Heart left ventricle (tissue), 16 donors: ENCODE results near the gene MRAP. TPM values are rescaled to one million over a fixed set of nuclear protein-coding genes. Genes with fewer than 3 reads are reported as not detected.
"Not testable (repeated sequence)": the region's sequence is repeated elsewhere in the genome, so short reads cannot be mapped to it uniquely, and the experiment has no call there.

Source experiments
- ATAC-seq, 4 donors: fragments of 200-7000 bp; cut with Tn5 transposase; one replicate each; pipeline ENCODE4 v1.9.1; 2020 to 2022; ENCODE audit warnings: moderate library complexity in 4 of 4, mild to moderate bottlenecking in 3 of 4, moderate number of reproducible peaks in 1 of 4
- DNase-seq, 5 donors: peaks; one replicate each; pipeline ENCODE4 v3.0.0-alpha.2; 2020
- H3K27ac ChIP-seq, 12 donors: fragments of 200-600 bp; sonication (generic) in 4 of 12; one replicate each; pipeline versions ENCODE4 v1.5.0 to v1.8.0; 2016 to 2022; ENCODE audit warnings: mild to moderate bottlenecking in 2 of 12
- H3K27me3 ChIP-seq, 9 donors: fragments of 200-600 bp; sonication (generic) in 2 of 9; one replicate each; pipeline versions ENCODE4 v1.5.1 to v1.8.0; 2016 to 2022; ENCODE audit warnings: mild to moderate bottlenecking in 3 of 9
- H3K36me3 ChIP-seq, 9 donors: fragments of 200-600 bp; sonication (generic) in 2 of 9; one replicate each; pipeline versions ENCODE4 v1.5.0 to v1.8.0; 2018 to 2022; ENCODE audit warnings: mild to moderate bottlenecking in 2 of 9
- H3K4me1 ChIP-seq, 12 donors: fragments of 200-600 bp; sonication (generic) in 4 of 12; one replicate each; pipeline versions ENCODE4 v1.5.0 to v1.8.0; 2016 to 2022; ENCODE audit warnings: mild to moderate bottlenecking in 3 of 12
- H3K4me3 ChIP-seq, 12 donors: fragments of 200-600 bp; sonication (generic) in 4 of 12; one replicate each; pipeline versions ENCODE4 v1.5.0 to v1.8.0; 2017 to 2022; ENCODE audit warnings: mild to moderate bottlenecking in 9 of 12, moderate library complexity in 4 of 12
- H3K9me3 ChIP-seq, 12 donors: fragments of 200-600 bp; sonication (generic) in 4 of 12; one replicate each; pipeline versions ENCODE4 v1.5.0 to v1.8.0; 2016 to 2022; ENCODE audit warnings: mild to moderate bottlenecking in 1 of 12
- POLR2A ChIP-seq, 2 donors: fragments of 450-650 bp; IDR thresholded peaks; one replicate each; pipeline ENCODE4 v1.6.1; 2017; ENCODE audit warnings: antibody characterized with exemption in 2 of 2, mild to moderate bottlenecking in 2 of 2, moderate library complexity in 2 of 2
- WGBS, 4 donors: extraction: QIAGEN DNeasy Blood & Tissue Kit in 2 of 4; methylation state at CpG; one replicate each; pipeline versions ENCODE4 v1.1.5 to v1.1.7; 2013 to 2018; 5-methylcytosine and 5-hydroxymethylcytosine counted together
- intact Hi-C, 10 donors: fragments of 100-400 bp; cut with DNase I; formaldehyde crosslinking; loops; one replicate each; pipeline versions ENCODE4 v1.11.1 to v1.14.2; 2022
- polyA plus RNA-seq, 2 donors: library from polyadenylated mRNA; stranded (reverse); fragments of 200-250 nt; gene quantifications; one replicate each; pipeline ENCODE4 v1.2.3, GENCODE V29; 2013
- total RNA-seq, 9 donors: library from RNA; depleted of rRNA in 2 of 9; stranded (reverse); fragments of >200 nt in 2 of 9; fragmentation: NEBNext Ultra II Directional in 3 of 9; extraction: Animal tissue kit (Norgen Biotek cat#: 25700) in 3 of 9; gene quantifications; one replicate each; pipeline versions ENCODE4 v1.1.0 to v1.2.4, GENCODE V29; 2016 to 2023
- TF ChIP-seq, protein P1 (sequence below), 12 donors: fragments of 200-600 bp; sonication (generic) in 4 of 12; IDR thresholded peaks; one replicate each; pipeline versions ENCODE4 v1.5.0 to v1.8.0; 2018 to 2022; ENCODE audit warnings: antibody characterized with exemption in 12 of 12, mild to moderate bottlenecking in 5 of 12
- donor health status: ischemic (EF 13 %, LVEDD 7.1; RV severe dilation, severe dysfunction).
- donor health status: healthy with polysubstance abuse.
- donor health status: DM: no; HTN: yes; CAD: no.
- donor health status: DM: no; HTN: no; CAD: no.
- donor health status: ischemic (EF 25% LVEDD 6.9; RV normal size, moderate dysfunction).
- donor health status: ischemic (EF 25% LVEDD 5.7; RV mildly dilated, moderate dysfunction).
- donor health status: healthy.
- donor health status: DM: yes; HTN: yes; CAD: no.
- donor health status: ischemic (EF 35%, LVEDD 5.7; RV mildly dilated, moderate dysfunction).
- donor health status: nonischemic (EF 11% LVEDD 7.7; RV severe dilation, severe dysfunction).
- donor health status: DM: yes; HTN: yes; CAD: no.
- donor health status: PGD.
- donor health status: ischemic (EF 29% LVEDD 5.4; RV normal size, mild dysfunction).
- donor health status: nonischemic (EF 23%, LVEDD 6.1; RV moderate dilation, normal function).

Gene MRAP
- total and polyA plus RNA-seq, 11 donors, result 0.57 to 6.5 (median 1.5) TPM; not detected in 5

DNA sequence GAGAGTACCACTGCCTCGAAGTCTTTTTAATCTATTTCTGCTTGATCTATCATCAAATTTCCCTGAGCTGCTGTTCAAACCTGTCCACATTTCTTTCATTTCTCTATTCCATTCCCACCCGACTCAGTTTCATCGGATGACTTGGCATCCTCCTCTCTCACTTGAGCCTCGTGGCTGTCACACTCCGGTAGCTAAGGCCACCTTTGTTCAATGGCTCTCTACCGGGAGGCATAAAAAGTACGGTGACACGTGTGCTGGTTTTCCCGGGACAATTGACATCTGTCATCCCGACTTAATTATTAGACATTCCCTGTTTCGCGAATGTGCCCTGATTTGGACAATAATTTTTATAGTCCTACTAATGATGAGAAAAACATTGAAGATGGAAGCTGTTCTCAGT lies 42.4 kb upstream of the MRAP start:
- Histone ChIP-seq H3K27ac (peak overlapping the region in 6 of 12 donors; percentile 3 to 49 (median 34)), H3K4me1 (peaks cover 0 to 35% (median 14%) of the 10 kb centered on the region in 12 donors), H3K9me3 (peaks cover 0 to under 1% (median 0%) of the 10 kb centered on the region in 12 donors), H3K27me3 (no peaks in the 10 kb centered on the region), H3K4me3 (no peak overlapping the region), H3K36me3 (no peaks in the 10 kb centered on the region)
- TF ChIP-seq POLR2A (IDR thresholded peaks at IDR 0.05), result no peak
- TF ChIP-seq, protein P1, sequence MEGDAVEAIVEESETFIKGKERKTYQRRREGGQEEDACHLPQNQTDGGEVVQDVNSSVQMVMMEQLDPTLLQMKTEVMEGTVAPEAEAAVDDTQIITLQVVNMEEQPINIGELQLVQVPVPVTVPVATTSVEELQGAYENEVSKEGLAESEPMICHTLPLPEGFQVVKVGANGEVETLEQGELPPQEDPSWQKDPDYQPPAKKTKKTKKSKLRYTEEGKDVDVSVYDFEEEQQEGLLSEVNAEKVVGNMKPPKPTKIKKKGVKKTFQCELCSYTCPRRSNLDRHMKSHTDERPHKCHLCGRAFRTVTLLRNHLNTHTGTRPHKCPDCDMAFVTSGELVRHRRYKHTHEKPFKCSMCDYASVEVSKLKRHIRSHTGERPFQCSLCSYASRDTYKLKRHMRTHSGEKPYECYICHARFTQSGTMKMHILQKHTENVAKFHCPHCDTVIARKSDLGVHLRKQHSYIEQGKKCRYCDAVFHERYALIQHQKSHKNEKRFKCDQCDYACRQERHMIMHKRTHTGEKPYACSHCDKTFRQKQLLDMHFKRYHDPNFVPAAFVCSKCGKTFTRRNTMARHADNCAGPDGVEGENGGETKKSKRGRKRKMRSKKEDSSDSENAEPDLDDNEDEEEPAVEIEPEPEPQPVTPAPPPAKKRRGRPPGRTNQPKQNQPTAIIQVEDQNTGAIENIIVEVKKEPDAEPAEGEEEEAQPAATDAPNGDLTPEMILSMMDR (IDR thresholded peaks at IDR 0.05), result no peak
- DNase-seq, result no peak
- intact Hi-C loops, result loop anchor here in 9 of 10 donors (2.0 to 10.0 kb wide), 7 partner anchors 159 to 469 kb away; no protein-coding TSS in a partner anchor
- WGBS, 4 donors, result 52 to 61% (median 54%) methylated on average over 12 of the region's 12 CpGs
- no peak for ATAC-seq

GRCh38 chr21:32256873-32257620 lies 41.6 kb upstream of the MRAP start:
- H3K27ac ChIP-seq, result peak overlapping the region in 7 of 12 donors; percentile 3 to 49 (median 28)
- peak; percentile 43 to 75 (median 67) for ATAC-seq
- peak; percentile 52 to 75 (median 60) for DNase-seq
- no peaks in the 10 kb centered on the region for H3K9me3 ChIP-seq
- peaks cover 0 to 35% (median 14%) of the 10 kb centered on the region in 12 donors for H3K4me1 ChIP-seq
- no peaks in the 10 kb centered on the region for H3K36me3 ChIP-seq
- TF ChIP-seq, protein P1 (IDR thresholded peaks at IDR 0.05), result no peak
- 32 to 38% (median 35%) methylated on average over 8 to 9 of the region's 9 CpGs for WGBS, 4 donors
- no peaks in the 10 kb centered on the region for H3K27me3 ChIP-seq
- H3K4me3 ChIP-seq, result no peak overlapping the region
- intact Hi-C loops, result loop anchor here in 9 of 10 donors (2.0 to 10.0 kb wide), 7 partner anchors 160 to 470 kb away; no protein-coding TSS in a partner anchor

DNA sequence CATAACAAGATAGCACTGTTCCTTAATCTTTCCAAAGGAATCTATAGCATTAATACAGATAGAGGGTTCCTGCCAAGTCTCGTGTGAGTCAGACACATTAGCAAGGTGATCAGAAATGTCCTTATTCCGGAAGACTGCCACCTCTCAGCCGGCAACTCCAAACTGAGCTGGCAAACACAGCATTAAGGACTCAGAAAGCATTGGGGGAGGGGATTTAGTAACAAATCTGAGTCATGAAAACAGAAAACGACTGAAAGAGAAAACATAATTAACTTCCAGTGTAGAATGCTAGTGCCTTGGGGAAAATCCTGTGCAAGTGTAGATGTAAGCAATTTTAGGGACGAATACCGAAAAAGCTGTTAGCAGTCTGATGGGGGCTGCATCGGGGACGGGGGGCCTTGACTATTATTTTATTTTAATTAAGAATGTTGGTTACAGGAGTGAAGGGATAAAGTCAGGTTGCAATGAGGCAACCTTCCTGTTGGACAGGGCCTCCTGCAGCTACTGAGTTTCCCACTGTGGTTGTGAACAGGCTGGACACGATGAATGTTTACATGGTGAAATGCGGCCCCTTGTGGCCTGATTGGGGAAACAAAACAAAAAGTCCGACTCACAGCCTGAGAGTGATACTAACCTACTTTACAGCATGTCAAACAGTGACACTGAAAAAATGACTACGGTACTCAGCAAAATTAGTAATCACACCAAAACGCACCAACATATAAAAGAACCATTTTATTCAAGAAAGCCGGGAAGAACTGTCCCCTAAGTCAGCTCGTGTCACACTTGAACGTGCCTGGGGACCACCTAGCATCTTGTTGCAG lies 40.5 kb upstream of the MRAP start:
- ATAC-seq (peak; percentile 68 to 87 (median 78)), DNase-seq (peak in 4 of 5 donors; percentile 63 to 76 (median 68))
- WGBS, 4 donors, result 39 to 46% (median 45%) methylated on average over 16 of the region's 16 CpGs
- Histone ChIP-seq H3K27ac (no peak overlapping the region), H3K27me3 (no peaks in the 10 kb centered on the region), H3K4me3 (no peak overlapping the region), H3K4me1 (peaks cover 0 to 30% (median 12%) of the 10 kb centered on the region in 12 donors), H3K36me3 (no peaks in the 10 kb centered on the region), H3K9me3 (no peaks in the 10 kb centered on the region)
- intact Hi-C loops, result loop anchor here (1.0 to 10.0 kb wide), 11 partner anchors 161 to 472 kb away; partner anchors contain the start of gene HUNK (in 1 of the 10)
- TF ChIP-seq, protein P1 (IDR thresholded peaks at IDR 0.05), result peak; percentile 48 to 81 (median 75)
- TF ChIP-seq POLR2A (IDR thresholded peaks at IDR 0.05), result no peak

DNA sequence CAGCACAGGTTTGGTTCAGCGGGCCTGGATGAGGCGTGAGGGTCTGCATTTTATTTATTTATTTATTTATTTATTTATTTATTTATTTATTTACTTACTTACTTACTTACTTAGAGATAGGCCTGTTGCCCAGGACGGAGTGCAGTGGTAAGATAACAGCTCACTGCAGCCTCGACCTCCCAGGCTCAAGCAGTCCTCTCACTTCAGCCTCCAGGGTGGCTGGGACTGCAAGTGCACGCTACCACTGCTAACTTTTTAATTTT lies 39.9 kb upstream of the MRAP start:
- 85 to 90% (median 88%) methylated on average over 5 of the region's 5 CpGs for WGBS, 4 donors

More for the DNA sequence above, 39.9 kb upstream of the MRAP start:
- not testable (repeated sequence) for H3K27ac ChIP-seq, H3K4me3 ChIP-seq, H3K27me3 ChIP-seq, DNase-seq, H3K9me3 ChIP-seq, ATAC-seq, H3K36me3 ChIP-seq
- intact Hi-C loops, result loop anchor here (1.0 to 10.0 kb wide), 11 partner anchors 161 to 472 kb away; partner anchors contain the start of gene HUNK (in 1 of the 10)
- peaks cover 0 to 27% (median 12%) of the 10 kb centered on the region in 12 donors for H3K4me1 ChIP-seq
